Osteocyte (in vitro differentiated cells): Measurements from ENCODE around the gene PAPPA. TPM values are rescaled to one million over a fixed set of nuclear protein-coding genes. Genes with fewer than 3 reads are reported as not detected.

Experiments
- DNase-seq: peaks from one replicate; pipeline ENCODE4 v3.0.0; 2021; ENCODE audit warnings: mixed read lengths; ENCODE audit not compliant: unreplicated experiment; ENCODE audit errors: extremely low spot score
- H3K27ac Mint-ChIP-seq: one replicate; pipeline ENCODE4 v1.8.0; 2021; ENCODE audit warnings: mild to moderate bottlenecking, mixed read lengths; ENCODE audit not compliant: unreplicated experiment
- H3K27me3 Mint-ChIP-seq: one replicate; pipeline ENCODE4 v1.8.0; 2021; ENCODE audit warnings: mixed read lengths; ENCODE audit not compliant: unreplicated experiment
- H3K36me3 Mint-ChIP-seq: one replicate; pipeline ENCODE4 v1.8.0; 2021; ENCODE audit warnings: mixed read lengths; ENCODE audit not compliant: unreplicated experiment
- H3K4me1 Mint-ChIP-seq: one replicate; pipeline ENCODE4 v1.8.0; 2021; ENCODE audit warnings: mixed read lengths; ENCODE audit not compliant: unreplicated experiment
- H3K4me3 Mint-ChIP-seq: one replicate; pipeline ENCODE4 v1.8.0; 2021; ENCODE audit warnings: mild to moderate bottlenecking, moderate library complexity, mixed read lengths; ENCODE audit not compliant: unreplicated experiment
- H3K9me3 Mint-ChIP-seq: one replicate; pipeline ENCODE4 v1.8.0; 2021; ENCODE audit warnings: mixed read lengths; ENCODE audit not compliant: unreplicated experiment
- CTCF ChIP-seq: fragments of 200-600 bp; sonication (generic); IDR thresholded peaks from 2 replicates; pipeline ENCODE4 v1.5.0; 2021; ENCODE audit warnings: antibody characterized with exemption, mild to moderate bottlenecking, moderate library complexity
- total RNA-seq: library from RNA; stranded (reverse); gene quantifications from 2 replicates; pipeline ENCODE4 v1.2.1, GENCODE V29; 2021

Gene PAPPA
- total RNA-seq, 1 donor from 2014 or later = 229 TPM

DNA sequence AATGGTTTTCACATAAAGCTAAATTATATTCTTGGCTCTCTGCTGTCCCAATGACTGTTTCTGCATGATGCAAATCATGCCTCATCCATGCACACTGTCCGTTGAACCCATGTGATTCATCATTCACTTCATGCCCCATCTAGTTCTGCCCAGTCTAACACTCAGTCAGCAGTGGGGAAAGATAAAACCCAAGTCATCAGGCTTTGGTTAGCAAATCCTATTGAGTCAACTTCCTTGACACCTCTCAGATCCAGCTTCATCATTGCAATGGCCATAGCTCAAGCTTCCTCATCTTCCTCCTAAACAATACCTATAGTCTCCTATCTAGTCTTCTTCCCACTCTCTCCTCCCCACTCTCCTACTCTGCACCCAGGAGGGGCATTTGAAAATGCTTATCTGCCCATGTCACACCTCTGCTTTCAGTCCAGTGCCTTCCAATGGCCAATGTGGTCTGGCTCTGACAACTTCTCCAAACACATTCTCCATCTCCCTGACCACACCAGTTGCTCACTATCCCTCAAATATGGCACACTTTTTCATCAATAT, 267.5 kb downstream of the PAPPA start:
- no peaks in the 10 kb centered on the region for H3K9me3 Mint-ChIP-seq

DNA sequence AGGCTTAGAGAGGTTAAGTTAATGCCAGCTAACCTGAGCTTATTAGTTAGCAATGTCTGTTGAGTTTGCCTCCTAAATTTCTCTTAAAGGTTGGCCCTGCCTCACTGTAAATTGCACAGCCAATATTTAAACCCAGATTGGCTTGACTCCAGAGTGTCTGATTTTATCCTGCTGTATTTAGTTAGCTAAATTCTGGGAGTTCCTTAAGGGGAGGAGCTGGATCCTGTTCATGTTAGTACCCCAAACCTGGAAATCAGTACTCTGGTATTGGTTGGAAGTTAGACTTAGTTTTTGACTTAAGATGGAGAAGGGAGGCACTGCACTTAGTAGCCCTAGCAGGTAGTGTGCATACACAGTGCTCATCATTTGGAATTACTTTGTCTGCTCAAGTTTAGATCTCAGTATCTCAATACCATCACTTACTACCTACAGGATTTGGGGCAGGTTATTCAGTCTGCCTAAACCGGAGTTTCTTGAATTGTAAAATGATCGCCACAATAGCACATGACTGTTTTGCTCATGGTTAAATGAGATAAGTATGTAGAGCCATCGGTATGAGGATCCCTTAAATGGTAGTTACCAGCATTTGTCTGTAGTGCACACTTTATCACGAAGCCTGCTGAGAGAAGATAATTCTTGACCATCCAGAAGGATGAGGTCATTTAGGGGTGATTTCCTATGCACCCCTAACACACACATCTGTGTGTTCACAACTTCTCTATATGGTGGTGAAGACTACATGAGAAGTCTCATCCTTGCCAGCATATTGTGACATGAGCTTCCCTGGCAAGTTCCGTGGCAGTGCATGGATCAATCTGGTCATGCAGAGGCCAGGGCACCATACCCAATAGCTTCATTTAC, 268.8 kb downstream of the PAPPA start:
- no peak for DNase-seq
- H3K9me3 Mint-ChIP-seq = no peaks in the 10 kb centered on the region
- no peak for TF ChIP-seq CTCF
- H3K27ac Mint-ChIP-seq = no peak overlapping the region
- peaks cover 3% of the 10 kb centered on the region for H3K36me3 Mint-ChIP-seq
- no peak overlapping the region for H3K4me3 Mint-ChIP-seq
- H3K27me3 Mint-ChIP-seq = no peaks in the 10 kb centered on the region
- H3K4me1 Mint-ChIP-seq = no peaks in the 10 kb centered on the region

More for the DNA sequence above, 267.5 kb downstream of the PAPPA start:
- Mint-ChIP-seq H3K36me3 (peaks cover 3% of the 10 kb centered on the region), H3K4me1 (no peaks in the 10 kb centered on the region), H3K4me3 (no peak overlapping the region), H3K27me3 (no peaks in the 10 kb centered on the region), H3K27ac (no peak overlapping the region)
- DNase-seq = no peak
- TF ChIP-seq CTCF = no peak

DNA sequence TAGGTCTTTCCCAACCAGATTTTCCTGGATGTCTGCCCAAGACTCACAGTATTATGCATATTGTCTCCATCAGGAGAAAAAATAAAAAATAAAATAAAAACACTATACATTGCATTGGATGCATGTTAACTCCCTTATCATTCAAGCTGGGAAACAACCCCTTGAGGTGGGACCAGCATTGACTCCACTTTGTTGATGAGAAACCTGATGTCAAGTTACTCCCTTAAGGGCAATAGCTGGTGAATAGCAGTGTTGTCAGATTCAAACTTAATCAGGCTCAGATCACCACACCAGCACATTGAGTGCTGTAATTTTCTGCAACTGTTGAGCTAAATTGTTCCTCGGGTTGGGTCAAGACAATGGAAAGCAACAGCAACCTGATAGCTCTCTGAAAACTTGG, 269.6 kb downstream of the PAPPA start:
- H3K36me3 Mint-ChIP-seq = peaks cover 3% of the 10 kb centered on the region
- H3K4me1 Mint-ChIP-seq = no peaks in the 10 kb centered on the region
- H3K27ac Mint-ChIP-seq = no peak overlapping the region
- no peak for TF ChIP-seq CTCF
- H3K27me3 Mint-ChIP-seq = no peaks in the 10 kb centered on the region
- H3K4me3 Mint-ChIP-seq = no peak overlapping the region
- H3K9me3 Mint-ChIP-seq = no peaks in the 10 kb centered on the region
- no peak for DNase-seq

DNA sequence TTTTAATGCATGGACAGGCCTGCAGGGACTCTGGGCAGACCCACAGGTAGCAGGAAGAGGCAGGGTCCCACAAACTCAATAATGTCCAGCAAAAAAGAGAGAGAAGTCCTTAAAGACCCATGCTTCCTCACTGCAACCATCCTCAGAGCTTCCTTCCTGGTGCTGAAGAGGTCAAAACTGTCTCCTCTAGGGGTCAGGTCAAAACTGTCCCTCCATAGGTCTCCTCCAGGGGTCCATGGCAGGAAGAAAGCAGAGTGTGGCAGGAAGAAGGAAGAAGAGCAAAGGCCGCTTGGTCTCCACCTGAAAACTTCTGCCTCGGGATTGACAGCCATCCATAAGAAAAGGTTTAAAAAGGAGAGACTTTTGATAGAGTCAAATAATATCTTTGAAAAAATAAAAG, 271.7 kb downstream of the PAPPA start:
- H3K27ac Mint-ChIP-seq = no peak overlapping the region
- no peak for DNase-seq
- no peak overlapping the region for H3K4me3 Mint-ChIP-seq
- no peaks in the 10 kb centered on the region for H3K36me3 Mint-ChIP-seq
- H3K27me3 Mint-ChIP-seq = no peaks in the 10 kb centered on the region
- TF ChIP-seq CTCF = no peak
- H3K4me1 Mint-ChIP-seq = no peaks in the 10 kb centered on the region
- no peaks in the 10 kb centered on the region for H3K9me3 Mint-ChIP-seq

- Mint-ChIP-seq H3K27me3 (no peaks in the 10 kb centered on the region), H3K36me3 (no peaks in the 10 kb centered on the region), H3K4me3 (no peak overlapping the region), H3K9me3 (no peaks in the 10 kb centered on the region), H3K27ac (no peak overlapping the region), H3K4me1 (peaks cover 2% of the 10 kb centered on the region)
- DNase-seq = no peak
- TF ChIP-seq CTCF = no peak
Measured at GRCh38 chr9:116430849-116431248, 277.3 kb downstream of the PAPPA start.
